Uterus (tissue), 2 donors: ENCODE data around the gene MRPL16.

Experiments used
- CTCF ChIP-seq, 4 experiments: fragments of 200-600 bp in 2 of 4; fragments of 450-650 bp in 2 of 4; sonication (generic) in 2 of 4; IDR thresholded peaks; one replicate each; pipeline ENCODE4 v1.5.1; 2016 to 2019; ENCODE audit warnings: antibody characterized with exemption in 4 of 4, mild to moderate bottlenecking in 2 of 4, moderate library complexity in 1 of 4
- POLR2A ChIP-seq, 2 donors: fragments of 450-650 bp; IDR thresholded peaks; one replicate each; pipeline ENCODE4 v1.6.1; 2016; ENCODE audit warnings: antibody characterized with exemption in 2 of 2, mild to moderate bottlenecking in 1 of 2, moderate library complexity in 1 of 2

GRCh38 chr11:59782080-59782479 lies 28.5 kb downstream of the MRPL16 start:
- TF ChIP-seq CTCF (IDR thresholded peaks at IDR 0.05) (no peak), POLR2A (IDR thresholded peaks at IDR 0.05) (no peak)
